CD14-positive monocyte (primary cell): Measurements from ENCODE around the gene LHX3. TPM values are rescaled to one million over a fixed set of nuclear protein-coding genes. Genes with fewer than 3 reads are reported as not detected.
A peak's percentile ranks its signal among the peaks of the same experiment; 100 is the strongest.

Experiments
- DNase-seq, 3 donors: peaks; one replicate each; pipeline ENCODE4 v3.0.0-alpha.2; 2011 to 2022
- H2AFZ ChIP-seq: 2 replicates; pipeline ENCODE4 v1.6.0; 2012; ENCODE audit warnings: mild to moderate bottlenecking, low read depth, low read length, inconsistent platforms; ENCODE audit not compliant: insufficient read depth, poor library complexity, severe bottlenecking
- H3K27ac ChIP-seq, 2 donors: 1 replicate in 1 of 2; 2 replicates in 1 of 2; pipeline ENCODE4 v1.5.1; 2012 to 2013; ENCODE audit warnings: low read length in 2 of 2, control low read depth in 1 of 2, inconsistent platforms in 1 of 2, low read depth in 1 of 2, mild to moderate bottlenecking in 1 of 2
- H3K27me3 ChIP-seq, 2 donors: one replicate each; pipeline versions ENCODE4 v1.6.0 to v1.6.1; 2011 to 2013; ENCODE audit warnings: low read length in 2 of 2; ENCODE audit not compliant: control insufficient read depth in 2 of 2, insufficient read depth in 2 of 2
- H3K36me3 ChIP-seq, 2 donors: replicated peaks in 1 of 2; 1 replicate in 1 of 2; 2 replicates in 1 of 2; pipeline versions ENCODE4 v1.5.1 to v1.6.1; 2012 to 2013; ENCODE audit warnings: low read length in 2 of 2, control low read depth in 1 of 2, inconsistent platforms in 1 of 2, mild to moderate bottlenecking in 1 of 2; ENCODE audit not compliant: insufficient read depth in 2 of 2, control insufficient read depth in 1 of 2
- H3K4me1 ChIP-seq, 2 donors: 1 replicate in 1 of 2; 2 replicates in 1 of 2; pipeline versions ENCODE4 v1.5.1 to v1.6.1; 2012 to 2013; ENCODE audit warnings: low read length in 2 of 2, control low read depth in 1 of 2, inconsistent platforms in 1 of 2, mild to moderate bottlenecking in 1 of 2, moderate library complexity in 1 of 2; ENCODE audit not compliant: insufficient read depth in 2 of 2, control insufficient read depth in 1 of 2
- H3K4me2 ChIP-seq: replicated peaks from 2 replicates; pipeline ENCODE3; 2012; ENCODE audit warnings: low read length, moderate library complexity, mild to moderate bottlenecking; ENCODE audit not compliant: poor library complexity, severe bottlenecking; ENCODE audit errors: extremely low read depth
- H3K4me3 ChIP-seq, 3 experiments: fragments of 200-600 bp in 1 of 3; sonication (generic) in 1 of 3; replicated peaks in 1 of 3; 1 replicate in 2 of 3; 2 replicates in 1 of 3; pipeline ENCODE4 v1.5.1; 2011 to 2013; ENCODE audit warnings: low read length in 3 of 3, mild to moderate bottlenecking in 3 of 3, control low read depth in 2 of 3, low read depth in 2 of 3, inconsistent platforms in 1 of 3, moderate library complexity in 1 of 3
- H3K79me2 ChIP-seq: 2 replicates; pipeline ENCODE4 v1.6.0; 2012; ENCODE audit warnings: mild to moderate bottlenecking, control low read depth, inconsistent platforms, low read length, moderate library complexity; ENCODE audit not compliant: insufficient read depth
- H3K9ac ChIP-seq: 2 replicates; pipeline ENCODE4 v1.6.0; 2017; ENCODE audit warnings: low read length, mild to moderate bottlenecking; ENCODE audit not compliant: insufficient read depth, poor library complexity, severe bottlenecking
- H3K9me3 ChIP-seq, 2 donors: replicated peaks in 1 of 2; 1 replicate in 1 of 2; 2 replicates in 1 of 2; pipeline versions ENCODE4 v1.5.1 to v1.6.1; 2012 to 2013; ENCODE audit warnings: low read length in 2 of 2, control low read depth in 1 of 2; ENCODE audit not compliant: control insufficient read depth in 1 of 2, insufficient read depth in 1 of 2
- H4K20me1 ChIP-seq: 2 replicates; pipeline ENCODE4 v1.6.0; 2012; ENCODE audit warnings: mild to moderate bottlenecking, low read length, control low read depth, moderate library complexity; ENCODE audit not compliant: insufficient read depth
- H3K27ac Mint-ChIP-seq, 7 donors: one replicate each; pipeline ENCODE4 v1.8.0; 2020; ENCODE audit warnings: mild to moderate bottlenecking in 7 of 7, mixed read lengths in 7 of 7, moderate library complexity in 6 of 7, inconsistent platforms in 2 of 7
- H3K27me3 Mint-ChIP-seq, 3 donors: one replicate each; pipeline ENCODE4 v1.8.0; 2021 to 2022; ENCODE audit warnings: low read depth in 3 of 3, mild to moderate bottlenecking in 3 of 3, mixed read lengths in 3 of 3, moderate library complexity in 3 of 3, inconsistent platforms in 1 of 3
- H3K36me3 Mint-ChIP-seq, 2 donors: one replicate each; pipeline ENCODE4 v1.8.0; 2020; ENCODE audit warnings: mixed read lengths in 2 of 2, inconsistent platforms in 1 of 2, mild to moderate bottlenecking in 1 of 2
- H3K4me1 Mint-ChIP-seq: one replicate; pipeline ENCODE4 v1.8.0; 2020; ENCODE audit warnings: mild to moderate bottlenecking, mixed read lengths
- H3K4me3 Mint-ChIP-seq, 2 donors: one replicate each; pipeline ENCODE4 v1.8.0; 2020; ENCODE audit warnings: mild to moderate bottlenecking in 2 of 2, mixed read lengths in 2 of 2, moderate library complexity in 1 of 2
- H3K9me3 Mint-ChIP-seq, 7 donors: one replicate each; pipeline ENCODE4 v1.8.0; 2020 to 2022; ENCODE audit warnings: mixed read lengths in 7 of 7, mild to moderate bottlenecking in 6 of 7, moderate library complexity in 6 of 7, inconsistent platforms in 2 of 7
- CTCF ChIP-seq: fragments of 200-600 bp; IDR thresholded peaks from one replicate; pipeline ENCODE4 v1.8.0; 2022; ENCODE audit warnings: antibody characterized with exemption, mild to moderate bottlenecking
- WGBS: methylation state at CpG from one replicate; pipeline ENCODE4 v1.1.5; 2013; ENCODE audit warnings: missing lambda C conversion rate; ENCODE audit not compliant: insufficient coverage; 5-methylcytosine and 5-hydroxymethylcytosine counted together
- intact Hi-C, 2 donors: fragments of 100-400 bp; cut with micrococcal nuclease; formaldehyde crosslinking; loops; one replicate each; pipeline versions ENCODE4 v1.15.0 to v1.15.1; 2023
- polyA plus RNA-seq, 3 donors: library from polyadenylated mRNA; depleted of rRNA in 1 of 3; unstranded in 2 of 3; stranded (reverse) in 1 of 3; fragments of 300-500 nt in 2 of 3; fragments of >200 nt in 1 of 3; fragmentation: Illumina TruSeq in 2 of 3; gene quantifications; 1 replicate in 2 of 3; 2 replicates in 1 of 3; pipeline ENCODE4 v1.2.3, GENCODE V29; 2012 to 2021

Gene LHX3
- polyA plus RNA-seq, 3 donors = not detected

GRCh38 chr9:136156209-136157120, 48.5 kb downstream of the LHX3 start:
- Mint-ChIP-seq H3K27ac (no peak overlapping the region), H3K9me3 (peaks cover 0 to 2% (median 0%) of the 10 kb centered on the region in 7 donors), H3K27me3 (peaks cover 2 to 23% (median 5%) of the 10 kb centered on the region in 3 donors), H3K4me3 (no peak overlapping the region), H3K4me1 (no peaks in the 10 kb centered on the region), H3K36me3 (no peaks in the 10 kb centered on the region)
- 83% methylated on average over 34 of the region's 42 CpGs for WGBS
- H2AFZ ChIP-seq = no peak overlapping the region
- H3K4me2 ChIP-seq = no peak overlapping the region
- H3K4me3 ChIP-seq = no peak overlapping the region
- TF ChIP-seq CTCF = no peak
- H3K4me1 ChIP-seq = no peaks in the 10 kb centered on the region
- no peak overlapping the region for H3K9ac ChIP-seq
- no peak overlapping the region for H3K27ac ChIP-seq
- no peak for DNase-seq
- no peaks in the 10 kb centered on the region for H3K79me2 ChIP-seq
- H4K20me1 ChIP-seq = no peaks in the 10 kb centered on the region
- no peaks in the 10 kb centered on the region for H3K9me3 ChIP-seq
- intact Hi-C loops = no loop called here
- H3K27me3 ChIP-seq = no peaks in the 10 kb centered on the region
- H3K36me3 ChIP-seq = no peaks in the 10 kb centered on the region

GRCh38 chr9:136155576-136155975, 49.4 kb downstream of the LHX3 start:
- whole genome bisulfite sequencing = 96% methylated on average over 16 of the region's 17 CpGs

More at GRCh38 chr9:136155576-136155975, 49.4 kb downstream of the LHX3 start:
- no peaks in the 10 kb centered on the region for H3K27me3 ChIP-seq
- Mint-ChIP-seq H3K27ac (no peak overlapping the region), H3K4me3 (peak overlapping the region in 1 of 2 donors; percentile 16), H3K4me1 (no peaks in the 10 kb centered on the region), H3K36me3 (no peaks in the 10 kb centered on the region), H3K9me3 (peaks cover 0 to 2% (median 0%) of the 10 kb centered on the region in 7 donors), H3K27me3 (peaks cover 2 to 23% (median 5%) of the 10 kb centered on the region in 3 donors)
- no peaks in the 10 kb centered on the region for H3K36me3 ChIP-seq
- TF ChIP-seq CTCF = no peak
- no peaks in the 10 kb centered on the region for H4K20me1 ChIP-seq
- intact Hi-C loops = no loop called here
- no peaks in the 10 kb centered on the region for H3K9me3 ChIP-seq
- no peak for DNase-seq
- no peaks in the 10 kb centered on the region for H3K79me2 ChIP-seq
- H3K4me2 ChIP-seq = no peak overlapping the region
- no peak overlapping the region for H3K4me3 ChIP-seq
- no peak overlapping the region for H3K9ac ChIP-seq
- no peak overlapping the region for H2AFZ ChIP-seq
- H3K27ac ChIP-seq = no peak overlapping the region
- H3K4me1 ChIP-seq = no peaks in the 10 kb centered on the region
